AG04450 (cell line): Measurements from ENCODE around the gene SLCO3A1. TPM values are rescaled to one million over a fixed set of nuclear protein-coding genes. Genes with fewer than 3 reads are reported as not detected.

Experiments
- CTCF ChIA-PET: fragments of 300-600, 350-600 bp; formaldehyde crosslinking; extraction: SDS; loops from one replicate; lab custom pipeline; 2022; ENCODE audit warnings: antibody characterized with exemption, inconsistent platforms; lab: Charles Lee
- POLR2A ChIA-PET: fragments of 350-600 bp; formaldehyde crosslinking; extraction: SDS; loops from one replicate; lab custom pipeline; 2021; ENCODE audit warnings: antibody characterized with exemption, inconsistent platforms; lab: Yijun Ruan, JAX
- DNase-seq: peaks from one replicate; pipeline ENCODE4 v3.0.0-alpha.2; 2011; ENCODE audit warnings: low read depth, low spot score
- H3K27ac ChIP-seq: one replicate; pipeline ENCODE4 v1.5.1; 2012; ENCODE audit warnings: low read depth, low read length, control low read depth
- H3K27me3 ChIP-seq: one replicate; pipeline ENCODE4 v1.6.0; 2012; ENCODE audit warnings: low read length; ENCODE audit not compliant: control insufficient read depth, insufficient read depth
- H3K4me3 ChIP-seq: 2 replicates; pipeline ENCODE4 v1.5.1; 2011; ENCODE audit warnings: mild to moderate bottlenecking, low read depth, low read length, control low read depth
- H3K9me3 ChIP-seq: 2 replicates; pipeline ENCODE4 v1.5.1; 2012; ENCODE audit warnings: low read length; ENCODE audit not compliant: control insufficient read depth, insufficient read depth
- polyA plus RNA-seq: library from polyadenylated mRNA; depleted of rRNA; stranded (reverse); fragments of >200 nt; gene quantifications from 2 replicates; pipeline ENCODE4 v1.2.3, GENCODE V29; 2011
- TF ChIP-seq, protein P1 (sequence below): IDR thresholded peaks from 2 replicates; pipeline ENCODE4 v1.5.1; 2011; ENCODE audit warnings: low read depth, low read length, control low read depth, inconsistent platforms

The SLCO3A1 gene
- polyA plus RNA-seq, 1 experiment, result 7.6 TPM

- no peak for DNase-seq
- ChIA-PET CTCF (no interaction called here), POLR2A (no interaction called here)
- Histone ChIP-seq H3K4me3 (no peak overlapping the region), H3K27ac (no peak overlapping the region), H3K9me3 (no peaks in the 10 kb centered on the region), H3K27me3 (no peaks in the 10 kb centered on the region)
- TF ChIP-seq, protein P1, sequence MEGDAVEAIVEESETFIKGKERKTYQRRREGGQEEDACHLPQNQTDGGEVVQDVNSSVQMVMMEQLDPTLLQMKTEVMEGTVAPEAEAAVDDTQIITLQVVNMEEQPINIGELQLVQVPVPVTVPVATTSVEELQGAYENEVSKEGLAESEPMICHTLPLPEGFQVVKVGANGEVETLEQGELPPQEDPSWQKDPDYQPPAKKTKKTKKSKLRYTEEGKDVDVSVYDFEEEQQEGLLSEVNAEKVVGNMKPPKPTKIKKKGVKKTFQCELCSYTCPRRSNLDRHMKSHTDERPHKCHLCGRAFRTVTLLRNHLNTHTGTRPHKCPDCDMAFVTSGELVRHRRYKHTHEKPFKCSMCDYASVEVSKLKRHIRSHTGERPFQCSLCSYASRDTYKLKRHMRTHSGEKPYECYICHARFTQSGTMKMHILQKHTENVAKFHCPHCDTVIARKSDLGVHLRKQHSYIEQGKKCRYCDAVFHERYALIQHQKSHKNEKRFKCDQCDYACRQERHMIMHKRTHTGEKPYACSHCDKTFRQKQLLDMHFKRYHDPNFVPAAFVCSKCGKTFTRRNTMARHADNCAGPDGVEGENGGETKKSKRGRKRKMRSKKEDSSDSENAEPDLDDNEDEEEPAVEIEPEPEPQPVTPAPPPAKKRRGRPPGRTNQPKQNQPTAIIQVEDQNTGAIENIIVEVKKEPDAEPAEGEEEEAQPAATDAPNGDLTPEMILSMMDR, result no peak
Measured at GRCh38 chr15:92155934-92156333, 302.4 kb downstream of the SLCO3A1 start.

DNA sequence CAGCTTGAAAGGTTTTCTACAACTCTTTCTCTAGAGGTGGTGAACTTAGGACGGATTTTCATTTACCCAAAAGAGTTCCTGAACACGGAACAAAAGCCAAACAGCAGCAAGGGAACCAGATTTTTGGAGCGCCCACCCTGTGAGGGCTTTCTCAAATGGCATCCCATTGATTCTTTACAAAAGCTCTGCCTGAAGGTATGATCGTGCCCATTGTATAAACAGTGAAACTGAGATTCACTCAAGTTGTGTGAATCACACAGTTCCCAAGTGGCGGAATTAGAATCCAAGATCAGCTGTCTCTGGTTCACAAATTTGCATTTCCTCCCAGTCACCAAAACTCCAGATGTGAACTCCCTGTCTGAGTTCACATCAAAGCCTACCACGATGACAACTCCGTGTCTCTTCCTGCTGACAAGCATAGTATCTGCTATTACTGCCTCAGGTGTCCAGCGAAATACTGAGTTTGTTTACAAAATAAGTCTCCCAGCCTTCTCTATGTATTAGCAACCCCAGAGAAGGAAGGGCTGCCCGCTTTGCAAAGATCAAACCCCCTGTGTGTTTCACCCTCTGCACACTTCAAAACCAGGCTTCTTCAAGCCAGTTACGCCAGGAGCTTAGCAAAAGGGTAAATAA, 304.3 kb downstream of the SLCO3A1 start:
- DNase-seq, result no peak
- TF ChIP-seq, protein P1, result no peak
- no peaks in the 10 kb centered on the region for H3K9me3 ChIP-seq
- POLR2A ChIA-PET, result no interaction called here
- H3K4me3 ChIP-seq, result no peak overlapping the region
- H3K27ac ChIP-seq, result no peak overlapping the region
- CTCF ChIA-PET, result no interaction called here
- H3K27me3 ChIP-seq, result no peaks in the 10 kb centered on the region

DNA sequence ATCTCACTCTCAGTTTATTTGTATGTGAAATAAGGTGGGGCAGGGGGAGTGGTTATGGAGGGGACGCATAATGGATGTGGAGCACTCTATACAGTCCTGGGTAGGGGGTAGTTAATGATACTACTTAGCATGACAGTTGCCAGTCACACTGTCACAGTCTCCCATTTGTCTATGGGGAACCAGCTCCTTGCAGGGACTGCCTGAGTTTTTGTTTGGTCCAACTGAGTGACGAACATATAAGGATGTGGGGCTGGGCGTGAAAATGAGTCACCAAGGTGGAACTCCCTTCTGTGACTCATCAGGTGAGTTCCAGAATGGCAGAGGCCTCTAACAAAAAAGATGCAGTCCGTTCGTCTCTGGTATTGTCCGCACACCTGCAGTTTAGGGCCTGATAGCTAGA, 304.9 kb downstream of the SLCO3A1 start:
- Histone ChIP-seq H3K9me3 (no peaks in the 10 kb centered on the region), H3K4me3 (no peak overlapping the region), H3K27me3 (no peaks in the 10 kb centered on the region), H3K27ac (no peak overlapping the region)
- POLR2A ChIA-PET, result no interaction called here
- no peak for DNase-seq
- TF ChIP-seq, protein P1, result no peak
- CTCF ChIA-PET, result no interaction called here

DNA sequence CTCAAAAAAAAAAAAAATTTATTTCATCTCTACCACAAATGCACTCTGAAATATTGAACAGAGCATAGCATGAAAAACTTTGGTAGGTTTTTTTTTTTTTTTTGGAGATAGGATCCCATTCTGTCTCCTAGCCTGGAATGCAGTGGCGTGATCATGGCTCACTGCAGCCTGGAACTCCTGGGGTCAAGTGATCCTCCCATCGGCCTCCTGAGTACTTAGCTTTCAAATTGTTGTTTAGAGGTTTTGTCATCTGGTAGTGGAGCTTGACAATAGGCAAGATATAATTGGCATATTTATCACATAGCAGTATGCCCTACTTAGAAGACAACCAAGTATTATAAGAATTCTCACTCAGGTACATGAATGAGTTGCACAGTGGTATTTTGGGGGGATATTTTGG, 306.0 kb downstream of the SLCO3A1 start:
- no peak overlapping the region for H3K4me3 ChIP-seq
- no peak overlapping the region for H3K27ac ChIP-seq
- DNase-seq, result no peak
- no peaks in the 10 kb centered on the region; the same call in 1 of the 2 replicates for H3K9me3 ChIP-seq
- TF ChIP-seq, protein P1, result no peak
- H3K27me3 ChIP-seq, result no peaks in the 10 kb centered on the region
- ChIA-PET POLR2A (no interaction called here), CTCF (interaction anchor here (0.7 kb wide), 1 partner anchor 30 kb away, joined by 3 read pairs; no protein-coding TSS in a partner anchor)

- CTCF ChIA-PET, result interaction anchor here (0.7 kb wide), 1 partner anchor 29 kb away, joined by 3 read pairs; no protein-coding TSS in a partner anchor
- POLR2A ChIA-PET, result no interaction called here
- no peaks in the 10 kb centered on the region for H3K27me3 ChIP-seq
- no peaks in the 10 kb centered on the region; the same call in 1 of the 2 replicates for H3K9me3 ChIP-seq
- TF ChIP-seq, protein P1, result no peak
- no peak overlapping the region for H3K27ac ChIP-seq
- DNase-seq, result no peak
- H3K4me3 ChIP-seq, result no peak overlapping the region
Measured at GRCh38 chr15:92159906-92160841, 306.7 kb downstream of the SLCO3A1 start.
